GM19351 (cell line): ENCODE data around the gene OR2J1.
"Not testable (repeated sequence)": the region's sequence is repeated elsewhere in the genome, so short reads cannot be mapped to it uniquely, and the experiment has no call there.

ENCODE experiments used
- ATAC-seq: cut with Tn5 transposase; IDR thresholded peaks from one replicate; pipeline ENCODE4 v1.9.1; 2021; ENCODE audit warnings: mild to moderate bottlenecking, moderate library complexity; ENCODE audit not compliant: unreplicated experiment

The OR2J1 gene

DNA sequence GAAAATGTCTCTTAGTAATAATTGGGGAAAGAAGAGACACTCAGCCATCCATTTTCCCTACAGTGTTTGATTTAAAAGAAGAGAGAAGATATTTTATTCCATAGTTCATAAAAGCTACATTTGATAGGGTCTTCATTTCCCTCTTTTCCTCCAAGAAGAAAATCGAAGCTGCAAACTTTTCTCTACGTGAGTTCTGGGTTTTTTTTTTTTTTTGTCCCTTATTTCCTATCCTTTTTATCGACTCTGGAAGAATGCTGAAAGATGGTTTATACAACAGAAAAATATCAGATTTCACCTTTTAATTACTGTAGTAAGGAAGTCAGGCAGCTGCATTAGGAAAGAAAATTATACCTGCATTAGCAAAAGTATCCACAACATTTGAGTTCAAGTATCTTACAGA lies at the start of gene OR2J1:
Gene OR2J1, plus strand, starts transcription at position 301 of the 400 bp plus-strand sequence. CDS start 1,453 bp downstream, outside the sequence.
- ATAC-seq: no peak

DNA sequence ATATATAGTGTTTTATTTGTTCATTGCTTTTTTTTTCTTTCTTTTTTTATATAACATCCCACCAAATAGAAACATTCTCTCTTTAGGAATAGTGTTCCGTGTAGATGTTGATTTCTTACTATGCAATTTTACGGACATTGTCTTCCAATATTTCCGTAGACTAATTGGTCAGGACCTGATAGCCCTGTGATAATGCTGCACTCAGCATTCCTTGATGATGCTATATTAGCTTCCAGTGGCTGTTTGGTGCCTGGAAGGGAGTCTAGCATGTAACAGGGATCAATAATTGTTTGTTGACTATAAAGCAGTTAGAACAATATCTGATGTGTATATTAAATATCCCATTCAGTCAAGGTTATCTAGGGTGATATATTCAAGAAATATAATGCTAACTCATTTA lies 47.6 kb upstream of the OR2J1 start:
- no peak for ATAC-seq

GRCh38 chr6:29071831-29072723 lies 27.2 kb upstream of the OR2J1 start:
- ATAC-seq: peak; percentile 76

DNA sequence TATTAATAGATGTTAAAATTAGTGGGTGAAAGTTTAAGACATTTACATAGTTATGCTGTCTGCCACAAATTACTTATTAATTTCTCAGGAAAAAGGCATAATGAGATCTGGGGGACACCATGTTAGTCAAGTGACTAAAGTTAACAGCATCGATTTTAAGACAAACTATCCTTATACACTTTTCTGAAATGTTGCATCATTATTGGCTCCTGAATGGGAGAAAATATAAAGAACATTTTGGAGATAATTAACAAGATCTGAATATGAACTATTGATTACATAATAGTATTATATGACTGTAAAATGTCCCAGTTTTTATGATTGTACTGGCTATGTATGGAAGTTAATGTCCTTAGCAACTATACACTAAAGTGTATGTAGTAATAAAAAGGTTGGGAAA lies 20.1 kb upstream of the OR2J1 start:
- no peak for ATAC-seq

GRCh38 chr6:29081312-29081711 lies 18.0 kb upstream of the OR2J1 start:
- no peak for ATAC-seq

DNA sequence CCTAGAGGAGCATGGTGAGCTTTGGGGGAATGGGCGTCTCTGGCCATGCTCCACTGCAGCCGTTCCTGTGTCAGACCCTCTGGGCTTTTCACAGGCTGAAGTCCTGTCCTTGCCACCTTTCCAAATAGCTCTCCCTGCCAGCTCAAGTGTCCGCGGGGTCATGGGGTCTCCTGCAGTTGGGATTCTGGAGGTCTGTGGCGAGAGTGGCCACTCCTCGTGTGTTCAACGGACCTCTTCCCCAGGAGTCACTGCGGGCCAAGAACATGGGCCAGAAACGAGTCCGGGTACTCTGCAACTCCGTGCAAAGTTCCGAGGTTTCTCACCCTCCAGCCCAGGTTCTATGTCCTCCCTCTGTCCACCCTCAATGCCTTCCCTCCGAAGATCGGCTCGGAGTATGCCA lies 16.8 kb upstream of the OR2J1 start:
- no peak for ATAC-seq

DNA sequence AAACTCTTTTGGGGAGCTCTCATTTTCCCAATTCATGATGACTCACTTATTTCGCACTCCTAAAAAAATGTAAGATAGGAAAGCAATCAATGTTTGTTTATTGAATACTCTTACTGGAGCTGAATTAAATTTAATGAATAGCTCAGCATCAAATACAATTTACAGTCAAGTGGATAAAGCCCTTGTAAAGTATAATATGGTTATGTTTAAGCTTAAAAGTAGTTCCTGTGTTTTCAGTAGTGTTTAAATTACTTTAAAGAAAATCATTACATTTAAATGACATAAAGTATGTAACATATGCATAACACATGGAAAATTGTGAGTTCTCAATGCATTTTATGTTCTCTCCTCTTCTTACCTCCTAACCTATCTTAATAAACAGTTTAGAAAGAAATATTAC lies 12.1 kb upstream of the OR2J1 start, which contains the start of gene OR2B3:
Gene OR2B3, minus strand, starts transcription at position 101 of the 400 bp plus-strand sequence. Its CDS starts 65 bp downstream, at position 36.
- no peak for ATAC-seq

- ATAC-seq: no peak
Measured at GRCh38 chr6:29092957-29093356, 6.3 kb upstream of the OR2J1 start.

GRCh38 chr6:29097803-29098202 lies 1.5 kb upstream of the OR2J1 start:
- ATAC-seq: no peak

GRCh38 chr6:29107758-29108157 lies 8.5 kb downstream of the OR2J1 start, which contains the start of gene OR2J3:
OR2J3 (plus strand) TSS chr6:29108058; CDS start chr6:29111891, 3,833 bp downstream.
- no peak for ATAC-seq

- ATAC-seq: no peak
Measured at GRCh38 chr6:29112135-29112534, 12.8 kb downstream of the OR2J1 start.

DNA sequence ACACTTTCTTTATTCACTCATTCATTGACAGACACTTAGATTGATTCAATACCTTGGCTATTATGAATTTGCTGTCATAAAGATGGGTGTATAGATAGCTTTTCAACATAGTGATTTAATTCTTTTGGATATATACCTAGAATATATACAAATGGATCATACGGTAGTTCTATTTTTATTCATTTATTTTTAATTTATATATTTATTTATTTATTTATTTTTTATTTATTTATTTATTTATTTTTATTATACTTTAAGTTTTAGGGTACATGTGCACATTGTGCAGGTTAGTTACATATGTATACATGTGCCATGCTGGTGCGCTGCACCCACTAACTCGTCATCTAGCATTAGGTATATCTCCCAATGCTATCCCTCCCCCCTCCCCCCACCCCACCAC lies 15.7 kb downstream of the OR2J1 start:
- ATAC-seq: not testable (repeated sequence)

GRCh38 chr6:29129326-29130012 lies 30.2 kb downstream of the OR2J1 start:
- no peak for ATAC-seq

DNA sequence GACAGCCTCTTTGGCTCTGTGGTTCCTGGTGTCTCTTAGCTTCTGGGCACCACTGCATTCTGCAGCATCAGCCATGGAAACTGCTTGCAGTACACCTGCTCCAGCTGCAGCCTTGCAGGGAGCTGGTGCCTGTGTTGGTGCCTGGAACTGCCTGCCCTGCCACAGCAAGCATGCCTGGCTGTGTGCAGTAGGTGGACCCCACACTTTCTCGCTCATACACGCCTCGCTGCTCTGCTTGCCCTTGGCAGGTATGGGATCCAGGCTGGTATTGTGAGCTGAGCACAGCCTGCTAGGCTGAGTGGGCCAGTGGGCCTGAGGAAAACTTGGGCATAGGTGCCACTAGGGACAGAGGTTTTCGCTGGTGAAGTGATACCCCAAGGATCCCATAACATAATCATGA lies 31.4 kb downstream of the OR2J1 start:
- no peak for ATAC-seq

DNA sequence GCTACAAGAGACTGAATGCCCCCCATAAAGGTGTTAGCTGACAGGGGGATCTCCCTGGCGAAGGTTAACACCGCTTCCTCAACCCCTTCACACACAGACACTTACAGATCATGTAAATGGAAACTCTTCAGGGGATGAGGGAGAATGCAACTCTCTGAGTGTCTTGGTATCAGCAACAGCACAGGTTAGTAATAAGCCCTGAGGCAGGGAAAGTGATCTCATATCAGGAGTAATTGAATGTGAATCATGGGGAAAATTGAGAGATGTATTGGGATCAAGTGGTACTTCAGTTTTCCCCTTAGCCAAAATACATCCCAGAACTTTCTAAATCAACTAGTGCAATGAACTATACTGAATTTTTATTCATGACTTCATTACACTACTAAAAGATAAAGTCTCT lies 32.4 kb downstream of the OR2J1 start:
- no peak for ATAC-seq

DNA sequence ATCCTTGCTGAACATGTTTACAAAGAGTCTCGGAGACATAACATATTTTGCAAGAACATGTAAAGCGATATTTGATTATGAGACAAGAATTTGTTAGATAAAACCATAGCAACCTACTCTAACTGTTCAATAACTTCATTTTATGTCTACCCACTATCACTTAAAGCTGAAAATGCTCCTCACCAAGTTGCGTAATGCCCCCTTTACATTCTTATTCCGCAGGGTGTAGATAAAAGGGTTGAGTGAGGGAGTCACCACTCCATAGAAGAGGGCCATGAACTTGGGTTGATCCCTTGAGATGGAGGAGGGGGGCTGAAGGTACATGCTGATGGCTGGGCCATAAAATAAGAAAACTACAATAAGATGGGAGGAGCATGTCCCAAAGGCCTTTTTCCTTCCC lies 38.4 kb downstream of the OR2J1 start:
- ATAC-seq: no peak

- ATAC-seq: no peak
Measured at GRCh38 chr6:29141606-29142005, 42.3 kb downstream of the OR2J1 start.

DNA sequence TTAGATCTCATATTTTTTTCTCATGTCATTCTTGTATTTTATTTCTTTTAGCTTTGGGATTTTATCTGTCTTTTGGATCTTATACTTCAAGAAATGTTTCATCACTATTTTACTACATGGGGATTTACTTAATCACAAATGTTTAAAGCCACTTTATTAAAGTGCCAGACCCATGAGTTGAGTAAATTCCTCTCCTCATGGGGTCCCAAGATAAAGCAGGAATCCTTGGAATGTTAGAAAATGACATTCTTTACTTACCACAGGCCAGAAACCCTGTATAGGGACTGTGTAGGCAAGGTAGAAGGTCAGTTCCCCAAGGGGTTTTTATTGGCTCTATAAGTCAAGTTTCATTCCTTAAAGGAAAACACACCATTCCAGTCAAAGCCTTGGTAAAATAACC lies 43.0 kb downstream of the OR2J1 start:
- ATAC-seq: no peak

- ATAC-seq: no peak
Measured at GRCh38 chr6:29146179-29146578, 46.9 kb downstream of the OR2J1 start.

DNA sequence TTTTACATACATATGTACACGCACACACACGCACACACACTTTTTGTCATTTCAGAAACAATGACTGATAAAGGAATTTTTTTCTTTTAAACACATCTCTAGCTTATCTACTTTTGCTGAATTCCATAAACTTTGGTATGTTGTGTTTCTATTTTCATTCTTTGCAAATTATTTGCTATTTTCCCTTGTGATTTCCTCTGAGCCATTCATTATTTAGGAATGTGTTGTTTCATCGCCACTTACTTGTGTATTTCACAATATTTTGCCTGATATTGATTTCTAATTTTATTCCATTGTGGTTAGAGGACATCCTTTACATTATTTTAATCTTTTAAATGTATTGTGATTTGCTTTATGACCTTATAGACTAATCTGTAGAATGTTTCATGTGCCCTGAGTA lies 47.8 kb downstream of the OR2J1 start:
- ATAC-seq: no peak

GRCh38 chr6:29149444-29149843 lies 50.2 kb downstream of the OR2J1 start:
- not testable (repeated sequence) for ATAC-seq
